Activated T-helper 9 cell treated with anti-CD3 and anti-CD28 coated beads, Interleukin-2, amount 50 U/mL, for 16 hours (primary cell): Measurements from ENCODE around the gene PRG2.
"Not testable (repeated sequence)": the region's sequence is repeated elsewhere in the genome, so short reads cannot be mapped to it uniquely, and the experiment has no call there.

Source experiments
- DNase-seq: peaks from one replicate; pipeline ENCODE4 v3.0.0-alpha.2; 2020; ENCODE audit warnings: low read depth

PRG2 gene

GRCh38 chr11:57364851-57365660 lies 25.4 kb downstream of the PRG2 start:
- no peak for DNase-seq

GRCh38 chr11:57363131-57364080 lies 27.0 kb downstream of the PRG2 start:
- DNase-seq, result no peak

- DNase-seq, result no peak
These were observed 28.5 kb downstream of the PRG2 start for GRCh38 chr11:57361926-57362325.

- DNase-seq, result not testable (repeated sequence)
These were observed 29.0 kb downstream of the PRG2 start for GRCh38 chr11:57361420-57361819.

- no peak for DNase-seq
These were observed 29.5 kb downstream of the PRG2 start for GRCh38 chr11:57360991-57361390.

- no peak for DNase-seq
These were observed 30.4 kb downstream of the PRG2 start for GRCh38 chr11:57359896-57360690.

GRCh38 chr11:57359396-57359795 lies 31.1 kb downstream of the PRG2 start:
- no peak for DNase-seq

GRCh38 chr11:57358991-57359390 lies 31.5 kb downstream of the PRG2 start:
- DNase-seq, result no peak

- DNase-seq, result no peak
These were observed 31.9 kb downstream of the PRG2 start for GRCh38 chr11:57358543-57358961.

GRCh38 chr11:57357856-57358255 lies 32.6 kb downstream of the PRG2 start:
- no peak for DNase-seq

- DNase-seq, result no peak
These were observed 33.1 kb downstream of the PRG2 start for GRCh38 chr11:57357310-57357709.

GRCh38 chr11:57356268-57356667 lies 34.2 kb downstream of the PRG2 start:
- DNase-seq, result no peak

- no peak for DNase-seq
These were observed 35.8 kb downstream of the PRG2 start for GRCh38 chr11:57354699-57355098.

- DNase-seq, result no peak
These were observed 36.6 kb downstream of the PRG2 start for GRCh38 chr11:57353852-57354251.

- DNase-seq, result no peak
These were observed 37.0 kb downstream of the PRG2 start for GRCh38 chr11:57353446-57353845.

GRCh38 chr11:57353036-57353435 lies 37.4 kb downstream of the PRG2 start:
- DNase-seq, result no peak

- peak; percentile 48 for DNase-seq
These were observed 40.8 kb downstream of the PRG2 start for GRCh38 chr11:57349491-57350274.

- DNase-seq, result no peak
These were observed 41.7 kb downstream of the PRG2 start for GRCh38 chr11:57348636-57349313.

GRCh38 chr11:57348052-57348451 lies 42.4 kb downstream of the PRG2 start:
- no peak for DNase-seq

GRCh38 chr11:57347336-57347735 lies 43.1 kb downstream of the PRG2 start:
- no peak for DNase-seq
